GM10248 (cell line): Measurements from ENCODE around the gene DSCAM.

Experiments
- CTCF ChIA-PET: fragments of 300-600 bp; sonication (Branson Sonifier 250); formaldehyde crosslinking; extraction: SDS; loops from one replicate; lab custom pipeline; 2021; ENCODE audit warnings: antibody characterized with exemption; lab: Yijun Ruan, JAX
- POLR2A ChIA-PET: fragments of 350-650 bp; sonication (Branson Sonifier 250); formaldehyde crosslinking; extraction: SDS; loops from one replicate; lab custom pipeline; 2020; ENCODE audit warnings: antibody characterized with exemption; lab: Yijun Ruan, JAX
- DNase-seq: peaks from one replicate; pipeline ENCODE4 v3.0.0; 2012; ENCODE audit errors: extremely low spot score
- CTCF ChIP-seq: IDR thresholded peaks from 2 replicates; pipeline ENCODE4 v1.5.1; 2012; ENCODE audit warnings: mild to moderate bottlenecking, low read depth; ENCODE audit errors: extremely low read depth, missing control alignments, control extremely low read depth

Gene DSCAM

GRCh38 chr21:40504825-40505224 is 342.1 kb downstream of the DSCAM start:
- POLR2A ChIA-PET, result no interaction called here
- TF ChIP-seq CTCF, result no peak
- CTCF ChIA-PET, result no interaction called here
- no peak for DNase-seq

- DNase-seq, result no peak
- ChIA-PET POLR2A (no interaction called here), CTCF (no interaction called here)
- no peak for TF ChIP-seq CTCF
Observed at GRCh38 chr21:40496116-40496515, 350.8 kb downstream of the DSCAM start.

- CTCF ChIA-PET, result no interaction called here
- POLR2A ChIA-PET, result no interaction called here
- TF ChIP-seq CTCF, result no peak
- no peak for DNase-seq
Observed at GRCh38 chr21:40490408-40490807, 356.6 kb downstream of the DSCAM start.

- ChIA-PET CTCF (interaction anchor here (1.0 to 1.4 kb wide), 2 partner anchors 13 to 15 kb away, joined by 3 read pairs; no protein-coding TSS in a partner anchor), POLR2A (no interaction called here)
- no peak for TF ChIP-seq CTCF
- no peak for DNase-seq
Observed at GRCh38 chr21:40489001-40489400, 358.0 kb downstream of the DSCAM start.

- ChIA-PET POLR2A (no interaction called here), CTCF (no interaction called here)
- no peak for DNase-seq
Observed at GRCh38 chr21:40481764-40482163, 365.2 kb downstream of the DSCAM start.

GRCh38 chr21:40474513-40474912 is 372.4 kb downstream of the DSCAM start:
- CTCF ChIA-PET, result no interaction called here
- no peak for DNase-seq
- no peak for TF ChIP-seq CTCF
- POLR2A ChIA-PET, result no interaction called here

More at GRCh38 chr21:40481764-40482163, 365.2 kb downstream of the DSCAM start:
- no peak for TF ChIP-seq CTCF

- POLR2A ChIA-PET, result no interaction called here
- DNase-seq, result no peak
- CTCF ChIA-PET, result no interaction called here
- TF ChIP-seq CTCF, result no peak
Observed at GRCh38 chr21:40472013-40472412, 374.9 kb downstream of the DSCAM start.
